H7 (cell line): ENCODE measurements around the gene ACOT4. TPM values are rescaled to one million over a fixed set of nuclear protein-coding genes. Genes with fewer than 3 reads are reported as not detected.

Experiments
- DNase-seq: peaks from one replicate; pipeline ENCODE4 v3.0.0; 2012
- H3K27me3 ChIP-seq: 2 replicates; pipeline ENCODE4 v1.6.0; 2011; ENCODE audit warnings: mild to moderate bottlenecking, low read length; ENCODE audit not compliant: control insufficient read depth, insufficient read depth
- H3K36me3 ChIP-seq: replicated peaks from 2 replicates; pipeline ENCODE4 v1.5.1; 2011; ENCODE audit warnings: low read length; ENCODE audit not compliant: control insufficient read depth, insufficient read depth
- H3K4me3 ChIP-seq: 2 replicates; pipeline ENCODE4 v1.5.1; 2011; ENCODE audit warnings: low read depth, mild to moderate bottlenecking, control low read depth, low read length, moderate library complexity; ENCODE audit not compliant: insufficient read depth
- total RNA-seq: library from RNA; depleted of rRNA; stranded (reverse); fragments of >200 nt; shearing (Covaris generic); gene quantifications from 2 replicates; pipeline ENCODE4 v1.2.3, GENCODE V29; 2014

Gene ACOT4
- total RNA-seq, 1 experiment from 2014 or later = 0.80 TPM

DNA sequence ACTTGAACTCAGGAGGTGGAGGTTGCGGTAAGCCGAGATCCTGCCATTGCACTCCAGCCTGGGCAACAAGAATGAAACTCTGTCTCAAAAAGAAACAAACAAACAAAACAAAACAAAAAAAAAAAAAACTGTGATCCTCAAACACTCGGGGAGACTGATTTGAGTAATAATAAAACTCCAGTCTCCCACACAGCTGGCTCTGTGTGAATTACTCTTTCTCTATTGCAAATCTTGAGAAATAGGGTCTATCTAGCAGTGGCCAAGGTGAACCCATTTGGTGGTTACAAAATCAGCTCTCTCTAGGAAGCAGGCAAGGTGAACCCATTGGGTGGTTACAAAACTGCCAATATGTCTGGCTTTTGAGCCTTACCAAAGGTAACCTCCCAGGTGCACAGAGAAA, 14.6 kb downstream of the ACOT4 start:
- DNase-seq = no peak
- Histone ChIP-seq H3K4me3 (no peak overlapping the region), H3K36me3 (no peaks in the 10 kb centered on the region), H3K27me3 (no peaks in the 10 kb centered on the region)

DNA sequence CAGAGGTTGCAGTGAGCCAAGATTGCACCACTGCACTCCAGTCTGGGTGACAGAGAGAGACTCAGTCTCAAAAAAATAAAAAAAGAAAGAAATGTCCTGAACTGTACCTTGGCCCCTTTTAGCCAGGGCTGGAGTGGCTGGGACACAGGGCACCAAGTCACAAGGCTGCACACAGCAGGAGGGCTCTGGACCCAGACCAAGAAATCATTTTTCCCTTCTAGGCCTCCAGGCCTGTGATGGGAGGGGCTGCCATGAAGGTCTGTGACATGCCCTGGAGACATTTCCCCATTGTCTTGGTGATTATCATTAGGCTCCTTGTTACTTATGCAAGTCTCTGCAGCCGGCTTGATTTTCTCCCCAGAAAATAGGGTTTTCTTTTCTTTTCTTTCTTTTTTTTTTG, 15.6 kb downstream of the ACOT4 start:
- no peaks in the 10 kb centered on the region for H3K36me3 ChIP-seq
- no peak for DNase-seq
- H3K4me3 ChIP-seq = no peak overlapping the region
- no peaks in the 10 kb centered on the region for H3K27me3 ChIP-seq

DNA sequence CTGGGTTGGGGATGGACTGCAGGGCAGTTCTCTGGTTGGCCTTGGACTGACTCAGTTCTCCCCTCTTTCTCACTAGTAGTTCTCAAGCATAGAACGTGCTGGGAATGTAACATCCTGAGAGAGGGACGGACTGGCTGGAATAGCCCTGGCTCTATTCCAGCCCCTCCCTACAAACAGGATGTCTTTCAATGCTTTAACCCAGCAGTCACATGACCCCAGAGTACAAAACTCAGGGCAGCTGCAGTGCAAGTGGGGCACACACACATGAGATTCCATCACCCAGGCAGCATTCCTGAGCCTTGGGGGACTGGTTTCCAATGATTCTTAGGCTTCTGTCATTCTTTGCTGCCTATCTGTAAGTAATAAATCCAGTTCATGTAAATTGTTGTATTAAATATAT, 19.0 kb downstream of the ACOT4 start:
- Histone ChIP-seq H3K27me3 (peaks cover 12% of the 10 kb centered on the region), H3K4me3 (no peak overlapping the region), H3K36me3 (no peaks in the 10 kb centered on the region)
- DNase-seq = peak; percentile 28

DNA sequence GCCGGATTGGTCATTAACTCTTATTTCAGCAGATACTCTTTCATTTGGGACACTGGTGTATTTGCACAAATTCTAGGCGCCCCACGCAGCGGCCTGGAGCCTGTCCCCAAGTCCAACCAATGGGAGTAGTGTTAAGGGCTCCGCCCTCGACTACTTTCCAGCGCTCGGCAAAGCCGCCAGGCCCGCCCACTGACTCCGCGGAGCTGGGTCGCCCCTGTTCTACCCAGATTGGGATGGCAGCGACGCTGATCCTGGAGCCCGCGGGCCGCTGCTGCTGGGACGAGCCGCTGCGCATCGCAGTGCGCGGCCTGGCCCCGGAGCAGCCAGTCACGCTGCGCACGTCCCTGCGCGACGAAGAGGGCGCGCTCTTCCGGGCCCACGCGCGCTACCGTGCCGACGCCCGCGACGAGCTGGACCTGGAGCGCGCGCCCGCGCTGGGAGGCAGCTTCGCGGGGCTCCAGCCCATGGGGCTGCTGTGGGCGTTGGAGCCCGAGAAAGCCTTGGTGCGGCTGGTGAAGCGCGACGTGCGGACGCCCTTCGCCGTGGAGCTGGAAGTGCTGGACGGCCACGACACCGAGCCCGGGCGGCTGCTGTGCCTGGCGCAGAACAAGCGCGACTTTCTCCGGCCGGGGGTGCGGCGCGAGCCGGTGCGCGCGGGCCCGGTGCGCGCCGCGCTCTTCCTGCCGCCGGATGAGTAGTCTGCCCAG, 20.8 kb downstream of the ACOT4 start, which contains the start of gene ACOT6:
Gene ACOT6, plus strand, starts transcription at position 179 of the 707 bp plus-strand sequence. Its CDS starts 55 bp downstream, at position 234.
- DNase-seq = peak; percentile 93
- peaks cover 12% of the 10 kb centered on the region for H3K27me3 ChIP-seq
- H3K4me3 ChIP-seq = peak within 1 kb of the TSS; percentile 63
- H3K36me3 ChIP-seq = no peaks in the 10 kb centered on the region

DNA sequence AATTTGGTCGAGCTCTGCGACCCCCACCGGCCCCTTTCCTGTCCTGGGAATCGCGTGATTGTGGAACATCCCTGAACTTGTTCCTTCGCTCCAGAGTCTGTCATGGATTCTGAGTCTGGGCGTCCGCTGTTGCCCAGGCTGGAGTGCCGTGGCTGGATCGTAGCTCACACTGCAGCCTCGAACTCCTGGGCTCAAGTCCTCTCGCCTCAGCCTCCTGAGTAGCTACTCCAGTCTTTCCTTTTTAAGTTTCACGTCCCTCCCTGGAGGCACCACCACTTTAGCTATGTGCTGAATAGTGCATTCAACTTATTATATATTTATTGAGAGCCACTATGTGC, 21.3 kb downstream of the ACOT4 start:
- Histone ChIP-seq H3K4me3 (peak overlapping the region; percentile 63), H3K27me3 (peaks cover 12% of the 10 kb centered on the region), H3K36me3 (no peaks in the 10 kb centered on the region)
- no peak for DNase-seq

DNA sequence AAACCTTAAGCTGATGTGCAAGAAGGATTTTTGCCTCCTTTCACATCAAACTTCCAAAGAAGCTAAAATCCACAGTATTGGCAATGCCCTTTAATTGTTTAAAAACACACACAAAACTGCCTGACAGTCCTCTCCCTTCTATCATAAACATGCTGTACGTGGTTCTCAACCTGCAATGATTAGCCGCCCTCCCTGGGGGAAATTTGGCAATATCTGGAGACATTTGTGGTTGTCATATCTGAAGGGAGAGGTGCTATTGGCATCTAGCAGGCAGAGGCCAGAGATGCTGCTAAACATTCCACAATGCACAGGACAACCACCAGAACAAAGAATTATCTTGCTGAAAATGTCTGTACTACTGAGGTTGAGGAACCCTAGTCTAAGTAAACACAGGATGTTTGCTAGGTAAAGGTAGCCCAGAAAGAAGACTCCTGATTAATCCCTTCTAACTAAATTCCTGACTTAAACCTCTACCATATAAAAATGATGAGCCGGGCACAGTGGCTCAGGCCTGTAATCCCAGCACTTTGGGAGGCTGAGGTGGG, 21.8 kb downstream of the ACOT4 start:
- Histone ChIP-seq H3K4me3 (no peak overlapping the region), H3K27me3 (peaks cover 12% of the 10 kb centered on the region), H3K36me3 (no peaks in the 10 kb centered on the region)
- DNase-seq = no peak

DNA sequence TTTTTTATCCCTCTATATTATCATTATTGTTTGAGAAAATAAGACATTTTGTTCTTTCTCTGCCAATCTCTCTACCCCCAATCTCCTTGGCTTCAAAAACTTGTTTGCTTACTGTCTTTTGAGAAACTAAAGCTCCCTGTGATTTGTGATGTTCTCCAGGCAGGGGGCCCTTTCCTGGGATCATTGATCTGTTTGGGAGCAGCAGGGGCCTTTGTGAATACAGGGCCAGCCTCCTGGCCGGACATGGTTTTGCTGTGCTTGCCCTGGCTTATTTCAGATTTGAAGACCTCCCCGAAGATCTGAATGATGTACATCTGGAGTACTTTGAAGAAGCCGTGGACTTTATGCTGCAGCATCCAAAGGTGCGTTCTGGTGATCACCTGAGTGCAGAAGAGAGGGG, 25.2 kb downstream of the ACOT4 start:
- peaks cover 12% of the 10 kb centered on the region for H3K27me3 ChIP-seq
- H3K4me3 ChIP-seq = no peak overlapping the region
- H3K36me3 ChIP-seq = no peaks in the 10 kb centered on the region
- DNase-seq = peak; percentile 46

DNA sequence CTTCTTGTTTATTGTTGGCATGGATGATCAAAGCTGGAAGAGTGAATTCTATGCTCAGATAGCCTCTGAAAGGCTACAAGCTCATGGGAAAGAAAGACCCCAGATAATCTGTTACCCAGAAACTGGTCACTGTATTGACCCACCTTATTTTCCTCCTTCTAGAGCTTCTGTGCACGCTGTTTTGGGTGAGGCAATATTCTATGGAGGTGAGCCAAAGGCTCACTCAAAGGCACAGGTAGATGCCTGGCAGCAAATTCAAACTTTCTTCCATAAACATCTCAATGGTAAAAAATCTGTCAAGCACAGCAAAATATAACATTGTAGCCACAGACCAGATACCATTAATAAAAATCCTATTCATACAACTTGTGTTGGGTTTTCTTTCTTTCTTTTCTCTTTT, 27.9 kb downstream of the ACOT4 start:
- Histone ChIP-seq H3K27me3 (no peaks in the 10 kb centered on the region), H3K36me3 (no peaks in the 10 kb centered on the region), H3K4me3 (no peak overlapping the region)
- DNase-seq = no peak

DNA sequence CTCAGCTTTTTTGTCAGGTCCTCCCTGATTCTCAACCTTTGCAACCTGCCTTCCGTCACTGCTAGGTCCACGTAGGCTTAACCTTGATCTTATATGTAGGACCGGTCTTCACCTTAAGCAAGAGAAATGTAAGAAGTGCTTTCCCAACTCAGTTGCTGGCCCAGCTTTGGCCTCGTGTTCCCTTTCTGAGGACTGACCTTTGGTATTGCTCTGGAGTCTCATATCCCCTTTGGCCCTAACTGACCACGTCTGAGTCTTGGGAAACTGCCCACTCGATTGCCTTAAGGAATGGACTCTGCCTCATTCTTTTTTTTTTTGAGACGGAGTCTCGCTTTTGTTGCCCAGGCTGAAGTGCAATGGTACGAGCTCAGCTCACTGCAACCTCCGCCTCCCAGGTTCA, 28.6 kb downstream of the ACOT4 start:
- no peaks in the 10 kb centered on the region for H3K27me3 ChIP-seq
- DNase-seq = no peak
- H3K36me3 ChIP-seq = no peaks in the 10 kb centered on the region
- no peak overlapping the region for H3K4me3 ChIP-seq

DNA sequence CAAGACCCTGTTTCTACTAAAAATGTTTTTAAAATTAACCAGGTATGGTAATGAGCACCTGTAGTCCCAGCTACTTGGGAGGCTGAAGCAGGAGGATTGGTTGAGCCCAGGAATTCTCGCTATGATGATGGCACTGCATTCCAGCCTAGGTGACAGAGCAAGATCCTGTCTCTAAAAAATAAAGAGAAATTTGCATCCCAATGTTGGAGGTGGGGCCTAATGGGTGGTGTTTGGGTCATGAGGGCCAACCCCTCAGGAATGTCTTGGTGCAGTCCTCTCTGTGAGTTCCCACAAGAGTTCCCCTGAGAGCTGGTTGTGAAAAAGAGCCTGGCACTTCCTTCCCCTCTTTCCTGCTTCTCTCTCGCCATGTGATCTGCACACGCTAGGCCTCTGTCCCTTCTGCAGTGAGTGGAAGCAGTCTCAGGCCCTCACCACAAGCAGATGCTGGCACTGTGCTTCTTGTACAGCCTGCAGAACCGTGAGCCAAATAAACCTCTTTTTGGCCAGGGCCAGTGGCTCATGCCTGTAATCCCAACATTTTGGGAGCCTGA, 31.9 kb downstream of the ACOT4 start:
- no peaks in the 10 kb centered on the region for H3K36me3 ChIP-seq
- no peak for DNase-seq
- no peaks in the 10 kb centered on the region for H3K27me3 ChIP-seq
- H3K4me3 ChIP-seq = no peak overlapping the region

DNA sequence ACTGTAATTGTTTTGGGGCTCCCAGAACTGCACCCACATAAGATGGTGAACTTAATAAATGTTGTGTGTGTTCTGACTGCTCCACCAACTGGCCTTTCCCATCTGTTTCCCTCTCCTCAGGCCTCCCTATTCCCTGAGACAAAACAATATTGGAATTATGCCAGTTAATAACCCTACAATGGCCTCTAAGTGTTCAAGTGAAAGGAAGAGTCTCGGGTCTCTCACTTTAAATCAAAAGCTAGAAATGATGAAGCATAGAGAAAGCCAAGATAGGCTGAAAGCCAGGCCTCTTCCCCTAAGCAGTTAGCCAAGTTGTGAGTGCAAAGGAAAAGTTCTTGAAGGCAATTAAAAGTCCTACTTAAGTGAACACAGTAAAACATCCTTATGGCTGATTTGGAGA, 34.0 kb downstream of the ACOT4 start:
- DNase-seq = no peak
- no peaks in the 10 kb centered on the region for H3K36me3 ChIP-seq
- H3K27me3 ChIP-seq = no peaks in the 10 kb centered on the region
- H3K4me3 ChIP-seq = no peak overlapping the region

DNA sequence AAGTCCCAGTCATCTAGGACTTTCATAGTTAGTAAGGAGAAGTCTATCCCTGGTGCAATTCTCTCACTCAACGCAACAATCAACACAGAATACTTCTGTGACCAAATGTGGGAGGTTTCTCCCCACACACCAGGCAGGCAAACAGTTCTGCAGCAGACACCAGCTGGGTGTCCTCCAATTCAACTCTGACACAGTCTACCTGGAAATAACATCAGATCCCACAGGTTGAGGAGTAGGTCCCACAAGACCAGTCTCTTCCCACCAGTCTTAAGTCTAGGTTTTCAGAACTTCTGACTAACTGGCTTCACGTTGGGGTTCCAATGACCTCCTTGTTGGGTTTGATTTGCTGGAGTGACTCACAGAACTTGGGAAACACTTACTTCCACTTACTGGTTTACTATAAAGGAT, 35.5 kb downstream of the ACOT4 start:
- H3K36me3 ChIP-seq = no peaks in the 10 kb centered on the region
- no peak for DNase-seq
- H3K27me3 ChIP-seq = no peaks in the 10 kb centered on the region
- H3K4me3 ChIP-seq = no peak overlapping the region

DNA sequence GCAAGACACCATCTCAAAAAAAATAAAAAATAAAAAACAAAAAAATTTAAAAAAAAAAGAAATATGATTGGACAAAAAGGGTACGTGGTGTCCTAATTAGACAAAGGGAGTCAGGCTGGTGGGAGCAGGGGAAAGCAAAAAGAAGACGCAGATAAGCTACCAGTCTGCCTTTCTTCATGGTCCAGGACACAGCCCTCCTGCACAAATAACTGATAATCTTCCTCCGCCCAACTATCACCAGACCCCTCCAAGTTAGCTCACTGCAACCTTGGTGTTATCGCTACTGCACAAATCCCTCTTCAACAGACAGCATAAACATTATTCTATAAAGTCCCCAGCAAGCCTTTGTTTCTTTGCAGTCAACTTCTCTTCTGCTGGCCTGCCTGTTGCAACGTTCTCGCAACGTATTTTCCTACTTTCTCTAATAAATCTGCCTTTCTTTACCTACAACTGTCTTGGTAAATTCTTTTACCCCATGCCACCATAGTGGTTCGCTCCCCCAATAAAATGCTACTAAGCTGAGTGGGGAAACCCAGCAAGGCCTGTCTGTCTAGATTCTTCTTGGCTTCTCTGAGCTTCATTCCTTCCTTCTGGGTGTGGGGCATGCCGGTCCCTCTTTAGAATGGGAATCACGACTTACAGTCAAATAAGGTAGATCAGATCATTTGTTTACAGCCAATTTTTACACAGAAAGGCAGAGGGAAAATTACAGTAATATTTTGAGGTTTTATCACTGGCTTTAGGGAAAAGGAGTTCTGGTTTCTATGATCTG, 38.5 kb downstream of the ACOT4 start:
- Histone ChIP-seq H3K36me3 (no peaks in the 10 kb centered on the region), H3K27me3 (no peaks in the 10 kb centered on the region)
- DNase-seq = no peak

DNA sequence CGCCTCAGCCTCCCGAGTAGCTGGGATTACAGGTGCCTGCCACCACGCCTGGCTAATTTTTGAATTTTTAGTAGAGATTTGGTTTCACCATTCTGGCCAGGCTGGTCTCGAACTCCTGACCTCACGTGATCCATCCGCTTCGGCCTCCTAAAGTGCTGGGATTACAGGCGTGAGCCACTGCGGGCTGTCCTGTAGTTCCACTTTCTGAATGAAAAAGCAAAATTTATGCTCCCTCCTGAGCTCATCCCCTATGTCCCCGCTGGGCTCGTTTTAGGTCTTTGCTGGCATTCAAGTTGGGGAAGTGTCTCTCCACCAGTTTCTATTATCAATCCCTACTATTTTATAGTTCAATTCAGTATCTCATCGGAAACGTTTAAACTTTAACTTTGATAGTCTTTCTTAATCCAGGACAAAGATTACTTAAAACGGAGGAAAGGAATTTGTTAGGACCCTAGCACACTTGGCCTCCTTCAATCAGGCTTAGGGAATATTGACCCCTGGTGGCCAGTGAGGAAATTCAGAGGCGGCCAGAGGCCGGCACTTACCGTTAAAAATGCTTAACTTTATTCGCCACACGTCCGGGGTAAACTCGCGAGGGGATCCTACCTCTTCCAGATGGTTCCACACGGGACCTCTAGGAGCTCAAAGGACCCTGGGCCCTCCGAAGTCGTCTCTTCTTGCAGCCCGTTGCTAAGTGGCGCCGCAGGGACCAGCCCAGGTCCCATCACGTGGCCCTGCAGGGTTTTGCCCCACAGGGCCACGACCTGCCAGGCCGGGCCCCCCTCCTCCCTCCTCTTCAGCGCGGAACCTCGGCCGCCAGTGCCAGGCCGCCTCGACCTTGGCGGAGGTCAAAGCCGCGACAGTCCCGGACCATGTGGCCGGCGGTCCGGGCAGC, 41.7 kb downstream of the ACOT4 start:
- peak; percentile 76 for DNase-seq
- Histone ChIP-seq H3K27me3 (no peaks in the 10 kb centered on the region), H3K4me3 (peak overlapping the region; percentile 48), H3K36me3 (no peaks in the 10 kb centered on the region)

More for the DNA sequence above, 38.5 kb downstream of the ACOT4 start:
- H3K4me3 ChIP-seq = no peak overlapping the region
